GM12878 (cell line): ENCODE measurements around the gene TMEM135. TPM values are rescaled to one million over a fixed set of nuclear protein-coding genes. Genes with fewer than 3 reads are reported as not detected.

Source experiments
- ATAC-seq: fragments of 200-7000 bp; cut with Tn5 transposase; 3 replicates; pipeline ENCODE4 v1.9.1; 2020; ENCODE audit warnings: mild to moderate bottlenecking, moderate library complexity
- BruUV-seq: library from RNA; stranded (reverse); fragments of 400-500 nt; replicated peaks from 2 replicates; lab custom pipeline; 2021; lab: Mats Ljungman, UMichigan
- CTCF ChIA-PET: fragments of 300-600 bp; sonication (Branson Sonifier 250); formaldehyde crosslinking; extraction: SDS; loops from one replicate; lab custom pipeline; 2021; ENCODE audit warnings: inconsistent platforms; lab: Yijun Ruan, JAX
- POLR2A ChIA-PET: fragments of 350-600 bp; formaldehyde crosslinking; extraction: SDS; loops from one replicate; lab custom pipeline; 2021; ENCODE audit warnings: inconsistent platforms; lab: Charles Lee
- RAD21 ChIA-PET: fragments of 300-600 bp; sonication (Branson Sonifier 250); formaldehyde crosslinking; loops from one replicate; lab custom pipeline; 2023; ENCODE audit warnings: antibody characterized with exemption; ENCODE audit not compliant: unreplicated experiment; lab: Charles Lee
- SMC1A ChIA-PET: fragments of 300-600 bp; sonication (Branson Sonifier 250); formaldehyde crosslinking; loops from one replicate; lab custom pipeline; 2023; ENCODE audit not compliant: unreplicated experiment, uncharacterized antibody; lab: Charles Lee
- DNase-seq: peaks from one replicate; pipeline ENCODE4 v3.0.0-alpha.2; 2011; ENCODE audit warnings: low read depth, low spot score
- FAIRE-seq: peaks from 3 replicates; lab custom pipeline; 2011; peaks lifted over from hg19 to GRCh38; lab: Jason Lieb, UNC
- H2AFZ ChIP-seq: 2 replicates; pipeline ENCODE4 v1.6.0; 2011; ENCODE audit warnings: low read depth, low read length, control low read depth; ENCODE audit not compliant: control insufficient read depth
- H3K27ac ChIP-seq: 2 replicates; pipeline ENCODE4 v1.5.1; 2011; ENCODE audit warnings: control low read depth; ENCODE audit not compliant: control insufficient read depth, insufficient read depth
- H3K27me3 ChIP-seq, 2 experiments: replicated peaks in 1 of 2; 2 replicates each; pipeline versions ENCODE4 v1.6.0 to v1.6.1; 2011; ENCODE audit warnings: low read length in 1 of 2; ENCODE audit not compliant: control insufficient read depth in 2 of 2, insufficient read depth in 2 of 2
- H3K36me3 ChIP-seq, 2 experiments: 2 replicates each; pipeline ENCODE4 v1.5.1; 2011; ENCODE audit warnings: low read length in 1 of 2; ENCODE audit not compliant: control insufficient read depth in 2 of 2, insufficient read depth in 2 of 2
- H3K4me1 ChIP-seq: 2 replicates; pipeline ENCODE4 v1.6.1; 2011; ENCODE audit warnings: mild to moderate bottlenecking, low read length, moderate library complexity, mixed read lengths; ENCODE audit not compliant: control insufficient read depth, insufficient read depth
- H3K4me2 ChIP-seq: 2 replicates; pipeline ENCODE4 v1.6.0; 2011; ENCODE audit warnings: control low read depth; ENCODE audit not compliant: control insufficient read depth, insufficient read depth
- H3K4me3 ChIP-seq: fragments of 200-600 bp; sonication (generic); 2 replicates; pipeline ENCODE4 v1.5.1; 2016
- H3K79me2 ChIP-seq: 2 replicates; pipeline ENCODE4 v1.6.0; 2011; ENCODE audit warnings: low read length; ENCODE audit not compliant: control insufficient read depth, insufficient read depth
- H3K9ac ChIP-seq: 2 replicates; pipeline ENCODE4 v1.8.0; 2011; ENCODE audit warnings: low read length, control low read depth, mixed read lengths; ENCODE audit not compliant: control insufficient read depth, insufficient read depth
- H3K9me3 ChIP-seq: replicated peaks from 3 replicates; pipeline ENCODE4 v1.5.1; 2011; ENCODE audit warnings: mild to moderate bottlenecking, low read length; ENCODE audit not compliant: control insufficient read depth, insufficient read depth
- H4K20me1 ChIP-seq: 2 replicates; pipeline ENCODE4 v1.6.0; 2011; ENCODE audit not compliant: control insufficient read depth, insufficient read depth
- ATF7 ChIP-seq: fragments of 450-650 bp; IDR thresholded peaks from 2 replicates; pipeline ENCODE4 v1.6.1; 2016; ENCODE audit warnings: low read depth, mild to moderate bottlenecking
- ESRRA ChIP-seq: IDR thresholded peaks from 2 replicates; pipeline ENCODE4 v1.6.1; 2012; ENCODE audit warnings: mild to moderate bottlenecking, low read length, improper control_type of control experiment
- HDAC2 ChIP-seq: fragments of 200-600 bp; sonication (generic); IDR thresholded peaks from 2 replicates; pipeline ENCODE4 v1.6.1; 2017
- NFXL1 ChIP-seq: fragments of 450-650 bp; IDR thresholded peaks from 2 replicates; pipeline ENCODE4 v1.6.1; 2017; ENCODE audit warnings: antibody characterized with exemption, mild to moderate bottlenecking, borderline replicate concordance
- RAD21 ChIP-seq: IDR thresholded peaks from 2 replicates; pipeline ENCODE4 v1.6.1; 2011; ENCODE audit warnings: mild to moderate bottlenecking, low read depth, low read length, moderate library complexity; ENCODE audit not compliant: insufficient read depth
- WGBS: methylation state at CpG from one replicate; pipeline ENCODE4 v1.1.6; 2016; ENCODE audit warnings: low lambda C conversion rate; ENCODE audit not compliant: insufficient replicate concordance, insufficient coverage; ENCODE audit errors: missing lambda C conversion rate; 5-methylcytosine and 5-hydroxymethylcytosine counted together
- in situ Hi-C: fragments of 300-500 bp; cut with MboI; formaldehyde crosslinking; loops from 9 replicates; pipeline ENCODE4 v1.14.3; 2018; ENCODE audit warnings: mixed read lengths
- intact Hi-C: fragments of 100-400 bp; cut with micrococcal nuclease; formaldehyde crosslinking; loops from one replicate; pipeline ENCODE4 v1.14.2; 2022; ENCODE audit not compliant: unreplicated experiment
- polyA plus RNA-seq, 11 experiments: library from polyadenylated mRNA; depleted of rRNA in 4 of 11; unstranded in 6 of 11; stranded (reverse) in 5 of 11; fragments of >200 nt; fragmentation: Nextera tagmentation in 4 of 11; fragmentation: Illumina TruSeq in 1 of 11; extraction: Ambion mirVana in 4 of 11; extraction: Trizol in 1 of 11; gene quantifications; 1 replicate in 1 of 11; 2 replicates in 10 of 11; pipeline versions ENCODE4 v1.2.1 to v1.2.3, GENCODE V29; 2011 to 2016; ENCODE audit warnings: inconsistent platforms in 2 of 11, missing spikeins in 2 of 11, low read depth in 1 of 11
- total RNA-seq, 4 experiments: library from RNA; depleted of rRNA in 3 of 4; stranded (reverse); fragments of >200 nt in 3 of 4; fragmentation: Illumina TruSeq in 1 of 4; extraction: Trizol in 1 of 4; gene quantifications; 2 replicates each; pipeline versions ENCODE4 v1.2.1 to v1.2.3, GENCODE V29; 2013 to 2021
- TF ChIP-seq, protein P1 (sequence below): fragments of 450-650 bp; IDR thresholded peaks from 2 replicates; pipeline ENCODE4 v1.6.1; 2017; ENCODE audit warnings: mild to moderate bottlenecking, low read depth, inconsistent platforms; ENCODE audit not compliant: poor library complexity, severe bottlenecking
- TF ChIP-seq, protein P2 (sequence below): IDR thresholded peaks from 2 replicates; pipeline ENCODE4 v1.6.1; 2012; ENCODE audit warnings: improper control_type of control experiment, low read depth, low read length; ENCODE audit not compliant: insufficient replicate concordance
- TF ChIP-seq, protein P3 (sequence below): fragments of 450-650 bp; formaldehyde crosslinking; IDR thresholded peaks from 2 replicates; pipeline ENCODE4 v1.5.0; 2022; ENCODE audit warnings: mild to moderate bottlenecking, missing genetic modification characterization
- TF ChIP-seq, protein P4 (sequence below): fragments of 450-650 bp; IDR thresholded peaks from 2 replicates; pipeline ENCODE4 v1.6.1; 2017; ENCODE audit warnings: low read depth, mild to moderate bottlenecking, moderate library complexity

TMEM135 gene
- total and polyA plus RNA-seq, 10 of the 15 experiments (the other 5 are each of a cell fraction or from before 2014, with no cell fraction given): 7.2 to 117 (median 12.9) TPM

DNA sequence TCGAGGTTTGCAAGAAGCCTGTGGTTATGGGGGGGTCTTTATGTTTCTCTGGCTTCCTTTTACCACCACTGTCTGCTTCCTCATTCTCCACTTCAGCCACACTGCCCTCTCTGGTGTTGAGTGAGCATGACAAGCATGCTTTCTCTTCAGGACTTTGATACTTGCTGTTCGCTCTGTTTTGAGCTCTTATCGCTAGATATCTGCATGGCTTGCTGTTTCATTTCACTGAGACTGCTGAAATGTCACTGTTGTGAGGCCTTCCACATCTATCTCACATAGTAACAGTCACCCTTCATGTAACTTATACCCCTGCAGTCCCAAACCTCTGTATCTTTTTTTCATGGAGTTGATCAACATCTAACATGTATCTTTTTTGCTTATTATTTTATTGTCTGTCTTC is 59.8 kb downstream of the TMEM135 start (continued):
- TF ChIP-seq, protein P1, sequence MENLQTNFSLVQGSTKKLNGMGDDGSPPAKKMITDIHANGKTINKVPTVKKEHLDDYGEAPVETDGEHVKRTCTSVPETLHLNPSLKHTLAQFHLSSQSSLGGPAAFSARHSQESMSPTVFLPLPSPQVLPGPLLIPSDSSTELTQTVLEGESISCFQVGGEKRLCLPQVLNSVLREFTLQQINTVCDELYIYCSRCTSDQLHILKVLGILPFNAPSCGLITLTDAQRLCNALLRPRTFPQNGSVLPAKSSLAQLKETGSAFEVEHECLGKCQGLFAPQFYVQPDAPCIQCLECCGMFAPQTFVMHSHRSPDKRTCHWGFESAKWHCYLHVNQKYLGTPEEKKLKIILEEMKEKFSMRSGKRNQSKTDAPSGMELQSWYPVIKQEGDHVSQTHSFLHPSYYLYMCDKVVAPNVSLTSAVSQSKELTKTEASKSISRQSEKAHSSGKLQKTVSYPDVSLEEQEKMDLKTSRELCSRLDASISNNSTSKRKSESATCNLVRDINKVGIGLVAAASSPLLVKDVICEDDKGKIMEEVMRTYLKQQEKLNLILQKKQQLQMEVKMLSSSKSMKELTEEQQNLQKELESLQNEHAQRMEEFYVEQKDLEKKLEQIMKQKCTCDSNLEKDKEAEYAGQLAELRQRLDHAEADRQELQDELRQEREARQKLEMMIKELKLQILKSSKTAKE: peak; percentile 27
- peak; percentile 25; the same call in 1 of the 2 replicates for TF ChIP-seq RAD21

DNA sequence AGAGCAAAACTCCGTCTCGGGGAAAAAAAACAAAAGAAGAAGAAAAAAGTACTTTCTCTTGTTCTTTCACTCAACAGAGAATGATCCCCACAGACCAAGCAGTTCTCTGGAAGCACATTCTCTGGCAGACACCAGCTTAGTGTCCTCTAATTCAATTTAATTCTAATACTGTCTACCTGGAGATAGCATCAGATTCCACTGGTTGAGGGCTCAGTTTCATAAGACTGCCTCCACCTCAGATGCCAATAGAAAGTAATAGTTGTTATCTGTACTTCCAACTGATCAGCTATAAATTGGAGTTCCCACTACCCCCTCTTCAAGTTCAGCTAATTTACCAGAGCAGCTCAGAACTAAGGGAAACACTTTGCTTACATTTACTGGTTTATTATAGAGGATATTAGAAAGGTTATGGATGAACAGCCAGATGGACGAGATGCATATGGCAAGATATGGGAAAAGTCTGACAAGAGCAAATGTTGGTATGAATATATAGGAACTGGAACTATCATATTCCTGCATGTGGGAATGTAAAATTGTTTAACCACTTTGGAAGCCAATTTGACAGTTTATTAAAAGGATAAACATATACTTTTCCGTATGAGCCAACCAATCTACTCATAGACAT is 64.3 kb downstream of the TMEM135 start:
- no peaks in the 10 kb centered on the region; a peak in 1 of 4 replicates for H3K36me3 ChIP-seq
- no peak overlapping the region for H3K9ac ChIP-seq
- ATAC-seq (no peak), FAIRE-seq (no peak), DNase-seq (no peak)
- no peaks in the 10 kb centered on the region for H3K4me1 ChIP-seq
- ChIA-PET POLR2A (no interaction called here), RAD21 (no interaction called here), SMC1A (interaction anchor here (1.2 kb wide), 1 partner anchor 20 kb away, joined by 5 read pairs; no protein-coding TSS in a partner anchor), CTCF (interaction anchor here (0.6 to 2.0 kb wide), 3 partner anchors 10 to 20 kb away, joined by 3 to 4 read pairs (median 4); no protein-coding TSS in a partner anchor)
- no peaks in the 10 kb centered on the region for H4K20me1 ChIP-seq
- H3K27ac ChIP-seq: no peak overlapping the region
- no peaks in the 10 kb centered on the region; the same call in 2 of the 3 replicates for H3K9me3 ChIP-seq
- H3K79me2 ChIP-seq: no peaks in the 10 kb centered on the region
- in situ Hi-C loops: no loop called here
- intact Hi-C loops: no loop called here
- H3K4me3 ChIP-seq: no peak overlapping the region
- H3K27me3 ChIP-seq: no peaks in the 10 kb centered on the region
- no peak overlapping the region for H3K4me2 ChIP-seq
- 95% methylated on average over 4 of the region's 4 CpGs for WGBS
- H2AFZ ChIP-seq: no peak overlapping the region
- no TSS peak for BruUV-seq
- TF ChIP-seq ESRRA (no peak), HDAC2 (no peak), ATF7 (no peak), NFXL1 (no peak)
- TF ChIP-seq, protein P2, sequence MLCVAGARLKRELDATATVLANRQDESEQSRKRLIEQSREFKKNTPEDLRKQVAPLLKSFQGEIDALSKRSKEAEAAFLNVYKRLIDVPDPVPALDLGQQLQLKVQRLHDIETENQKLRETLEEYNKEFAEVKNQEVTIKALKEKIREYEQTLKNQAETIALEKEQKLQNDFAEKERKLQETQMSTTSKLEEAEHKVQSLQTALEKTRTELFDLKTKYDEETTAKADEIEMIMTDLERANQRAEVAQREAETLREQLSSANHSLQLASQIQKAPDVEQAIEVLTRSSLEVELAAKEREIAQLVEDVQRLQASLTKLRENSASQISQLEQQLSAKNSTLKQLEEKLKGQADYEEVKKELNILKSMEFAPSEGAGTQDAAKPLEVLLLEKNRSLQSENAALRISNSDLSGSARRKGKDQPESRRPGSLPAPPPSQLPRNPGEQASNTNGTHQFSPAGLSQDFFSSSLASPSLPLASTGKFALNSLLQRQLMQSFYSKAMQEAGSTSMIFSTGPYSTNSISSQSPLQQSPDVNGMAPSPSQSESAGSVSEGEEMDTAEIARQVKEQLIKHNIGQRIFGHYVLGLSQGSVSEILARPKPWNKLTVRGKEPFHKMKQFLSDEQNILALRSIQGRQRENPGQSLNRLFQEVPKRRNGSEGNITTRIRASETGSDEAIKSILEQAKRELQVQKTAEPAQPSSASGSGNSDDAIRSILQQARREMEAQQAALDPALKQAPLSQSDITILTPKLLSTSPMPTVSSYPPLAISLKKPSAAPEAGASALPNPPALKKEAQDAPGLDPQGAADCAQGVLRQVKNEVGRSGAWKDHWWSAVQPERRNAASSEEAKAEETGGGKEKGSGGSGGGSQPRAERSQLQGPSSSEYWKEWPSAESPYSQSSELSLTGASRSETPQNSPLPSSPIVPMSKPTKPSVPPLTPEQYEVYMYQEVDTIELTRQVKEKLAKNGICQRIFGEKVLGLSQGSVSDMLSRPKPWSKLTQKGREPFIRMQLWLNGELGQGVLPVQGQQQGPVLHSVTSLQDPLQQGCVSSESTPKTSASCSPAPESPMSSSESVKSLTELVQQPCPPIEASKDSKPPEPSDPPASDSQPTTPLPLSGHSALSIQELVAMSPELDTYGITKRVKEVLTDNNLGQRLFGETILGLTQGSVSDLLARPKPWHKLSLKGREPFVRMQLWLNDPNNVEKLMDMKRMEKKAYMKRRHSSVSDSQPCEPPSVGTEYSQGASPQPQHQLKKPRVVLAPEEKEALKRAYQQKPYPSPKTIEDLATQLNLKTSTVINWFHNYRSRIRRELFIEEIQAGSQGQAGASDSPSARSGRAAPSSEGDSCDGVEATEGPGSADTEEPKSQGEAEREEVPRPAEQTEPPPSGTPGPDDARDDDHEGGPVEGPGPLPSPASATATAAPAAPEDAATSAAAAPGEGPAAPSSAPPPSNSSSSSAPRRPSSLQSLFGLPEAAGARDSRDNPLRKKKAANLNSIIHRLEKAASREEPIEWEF: no peak
- TF ChIP-seq, protein P3, sequence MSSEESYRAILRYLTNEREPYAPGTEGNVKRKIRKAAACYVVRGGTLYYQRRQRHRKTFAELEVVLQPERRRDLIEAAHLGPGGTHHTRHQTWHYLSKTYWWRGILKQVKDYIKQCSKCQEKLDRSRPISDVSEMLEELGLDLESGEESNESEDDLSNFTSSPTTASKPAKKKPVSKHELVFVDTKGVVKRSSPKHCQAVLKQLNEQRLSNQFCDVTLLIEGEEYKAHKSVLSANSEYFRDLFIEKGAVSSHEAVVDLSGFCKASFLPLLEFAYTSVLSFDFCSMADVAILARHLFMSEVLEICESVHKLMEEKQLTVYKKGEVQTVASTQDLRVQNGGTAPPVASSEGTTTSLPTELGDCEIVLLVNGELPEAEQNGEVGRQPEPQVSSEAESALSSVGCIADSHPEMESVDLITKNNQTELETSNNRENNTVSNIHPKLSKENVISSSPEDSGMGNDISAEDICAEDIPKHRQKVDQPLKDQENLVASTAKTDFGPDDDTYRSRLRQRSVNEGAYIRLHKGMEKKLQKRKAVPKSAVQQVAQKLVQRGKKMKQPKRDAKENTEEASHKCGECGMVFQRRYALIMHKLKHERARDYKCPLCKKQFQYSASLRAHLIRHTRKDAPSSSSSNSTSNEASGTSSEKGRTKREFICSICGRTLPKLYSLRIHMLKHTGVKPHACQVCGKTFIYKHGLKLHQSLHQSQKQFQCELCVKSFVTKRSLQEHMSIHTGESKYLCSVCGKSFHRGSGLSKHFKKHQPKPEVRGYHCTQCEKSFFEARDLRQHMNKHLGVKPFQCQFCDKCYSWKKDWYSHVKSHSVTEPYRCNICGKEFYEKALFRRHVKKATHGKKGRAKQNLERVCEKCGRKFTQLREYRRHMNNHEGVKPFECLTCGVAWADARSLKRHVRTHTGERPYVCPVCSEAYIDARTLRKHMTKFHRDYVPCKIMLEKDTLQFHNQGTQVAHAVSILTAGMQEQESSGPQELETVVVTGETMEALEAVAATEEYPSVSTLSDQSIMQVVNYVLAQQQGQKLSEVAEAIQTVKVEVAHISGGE (CRISPR knock-in tag): no peak
- TF ChIP-seq, protein P4, sequence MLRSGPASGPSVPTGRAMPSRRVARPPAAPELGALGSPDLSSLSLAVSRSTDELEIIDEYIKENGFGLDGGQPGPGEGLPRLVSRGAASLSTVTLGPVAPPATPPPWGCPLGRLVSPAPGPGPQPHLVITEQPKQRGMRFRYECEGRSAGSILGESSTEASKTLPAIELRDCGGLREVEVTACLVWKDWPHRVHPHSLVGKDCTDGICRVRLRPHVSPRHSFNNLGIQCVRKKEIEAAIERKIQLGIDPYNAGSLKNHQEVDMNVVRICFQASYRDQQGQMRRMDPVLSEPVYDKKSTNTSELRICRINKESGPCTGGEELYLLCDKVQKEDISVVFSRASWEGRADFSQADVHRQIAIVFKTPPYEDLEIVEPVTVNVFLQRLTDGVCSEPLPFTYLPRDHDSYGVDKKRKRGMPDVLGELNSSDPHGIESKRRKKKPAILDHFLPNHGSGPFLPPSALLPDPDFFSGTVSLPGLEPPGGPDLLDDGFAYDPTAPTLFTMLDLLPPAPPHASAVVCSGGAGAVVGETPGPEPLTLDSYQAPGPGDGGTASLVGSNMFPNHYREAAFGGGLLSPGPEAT: no peak
